Measurements from ENCODE around the gene PAK4. TPM values are rescaled to one million over a fixed set of nuclear protein-coding genes. Genes with fewer than 3 reads are reported as not detected.
"Not testable (repeated sequence)": the region's sequence is repeated elsewhere in the genome, so short reads cannot be mapped to it uniquely, and the experiment has no call there.

Gene PAK4
- total and polyA plus RNA-seq, 2 donors from 2014 or later = 52.5 to 55.6 TPM

DNA sequence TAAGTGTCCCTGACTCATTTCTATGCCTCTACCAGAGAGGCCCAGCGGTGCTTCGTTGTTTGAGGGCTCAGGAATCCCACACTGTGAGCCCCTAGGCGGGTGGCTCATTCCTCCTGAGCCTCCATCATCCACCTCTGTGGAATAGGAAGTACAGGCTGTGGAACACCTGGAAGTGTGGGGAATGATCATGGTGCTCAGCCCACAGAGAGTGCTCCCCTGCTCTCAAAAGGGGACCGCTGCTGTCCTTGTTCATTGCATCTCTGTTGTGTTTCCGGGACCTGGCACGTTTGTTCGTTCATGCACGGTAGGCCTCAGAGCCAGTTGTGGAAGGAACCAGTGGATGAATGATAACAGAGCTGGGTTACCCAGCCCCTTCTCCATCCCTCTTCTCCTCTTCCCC, 40.2 kb upstream of the PAK4 start:
- no peak for DNase-seq
- Histone ChIP-seq H3K9me3 (ENCODE audit: control insufficient read depth in 2 of 3, insufficient read depth in 1 of 3, low read length in 3 of 3) (no peaks in the 10 kb centered on the region), H3K4me1 (ENCODE audit: control insufficient read depth in 2 of 3, insufficient read depth in 2 of 3, low read depth in 1 of 3, low read length in 3 of 3) (no peaks in the 10 kb centered on the region), H3K27ac (ENCODE audit: low read depth in 2 of 2, low read length in 2 of 2) (no peak overlapping the region), H3K36me3 (ENCODE audit: control insufficient read depth in 2 of 3, insufficient read depth in 3 of 3, low read length in 3 of 3) (no peaks in the 10 kb centered on the region), H3K27me3 (ENCODE audit: control insufficient read depth, insufficient read depth, low read length) (peaks cover 8% of the 10 kb centered on the region), H3K9ac (ENCODE audit: low read length in 3 of 3) (no peak overlapping the region), H3K4me3 (ENCODE audit: low read length in 3 of 3) (no peak overlapping the region)
- intact Hi-C loops (cut with DNase I) = no loop called here
- no peak for FAIRE-seq
- no peak for TF ChIP-seq CTCF (IDR thresholded peaks at IDR 0.05; ENCODE audit: borderline replicate concordance, extremely low read depth, insufficient read depth)

- no peaks in the 10 kb centered on the region for H3K9me3 ChIP-seq (ENCODE audit: control insufficient read depth in 2 of 3, insufficient read depth in 1 of 3, low read length in 3 of 3)
- FAIRE-seq (no peak), DNase-seq (no peak)
- H3K27me3 ChIP-seq (ENCODE audit: control insufficient read depth, insufficient read depth, low read length) = peaks cover 8% of the 10 kb centered on the region
- H3K36me3 ChIP-seq (ENCODE audit: control insufficient read depth in 2 of 3, insufficient read depth in 3 of 3, low read length in 3 of 3) = no peaks in the 10 kb centered on the region
- H3K4me1 ChIP-seq (ENCODE audit: control insufficient read depth in 2 of 3, insufficient read depth in 2 of 3, low read depth in 1 of 3, low read length in 3 of 3) = no peaks in the 10 kb centered on the region
- no peak overlapping the region for H3K4me3 ChIP-seq (ENCODE audit: low read length in 3 of 3)
- H3K9ac ChIP-seq (ENCODE audit: low read length in 3 of 3) = no peak overlapping the region
- no peak overlapping the region for H3K27ac ChIP-seq (ENCODE audit: low read depth in 2 of 2, low read length in 2 of 2)
- intact Hi-C loops (cut with DNase I) = no loop called here
- no peak for TF ChIP-seq CTCF (IDR thresholded peaks at IDR 0.05; ENCODE audit: borderline replicate concordance, extremely low read depth, insufficient read depth)
Measured at GRCh38 chr19:39086386-39086785, 39.2 kb upstream of the PAK4 start.

DNA sequence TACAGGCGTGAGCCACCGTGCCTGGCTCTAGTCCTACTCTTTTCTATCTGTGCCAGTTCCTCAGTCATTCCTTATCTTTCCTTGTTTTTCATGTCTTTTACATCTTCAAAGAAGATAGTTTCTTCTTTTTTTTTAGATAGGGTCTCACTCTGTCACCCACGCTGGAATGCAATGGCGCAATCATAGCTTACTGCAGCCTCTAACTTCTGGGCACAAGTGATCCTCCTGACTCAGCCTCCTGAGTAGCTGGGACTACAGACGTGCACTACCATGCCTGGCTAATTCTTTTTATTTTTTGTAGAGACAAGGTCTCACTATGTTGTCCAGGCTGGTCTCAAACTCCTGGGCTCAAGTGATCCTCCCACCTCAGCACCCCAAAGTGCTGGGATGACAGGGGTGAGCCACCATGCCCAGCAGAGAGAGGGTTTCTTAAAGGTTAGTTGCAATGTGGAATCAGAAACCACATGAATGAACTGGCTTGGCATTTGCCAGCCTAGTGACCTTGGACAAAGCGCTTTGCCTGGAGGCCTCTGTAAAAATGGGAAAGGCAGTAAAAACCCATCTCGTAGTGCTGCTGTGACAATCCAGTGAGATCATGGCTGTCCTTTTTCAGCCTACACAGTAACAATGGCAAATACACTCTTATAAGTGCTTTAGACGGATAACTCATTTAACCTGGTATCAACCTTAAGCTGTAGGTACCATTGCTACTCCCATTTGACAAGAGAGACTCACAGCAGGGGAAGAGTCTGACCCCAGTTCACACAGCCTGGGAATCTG, 37.5 kb upstream of the PAK4 start:
- FAIRE-seq (no peak), DNase-seq (no peak)
- peaks cover 8% of the 10 kb centered on the region for H3K27me3 ChIP-seq (ENCODE audit: control insufficient read depth, insufficient read depth, low read length)
- no peaks in the 10 kb centered on the region for H3K36me3 ChIP-seq (ENCODE audit: control insufficient read depth in 2 of 3, insufficient read depth in 3 of 3, low read length in 3 of 3)
- H3K9ac ChIP-seq (ENCODE audit: low read length in 3 of 3) = no peak overlapping the region
- H3K9me3 ChIP-seq (ENCODE audit: control insufficient read depth in 2 of 3, insufficient read depth in 1 of 3, low read length in 3 of 3) = no peaks in the 10 kb centered on the region
- H3K27ac ChIP-seq (ENCODE audit: low read depth in 2 of 2, low read length in 2 of 2) = no peak overlapping the region
- intact Hi-C loops (cut with DNase I) = no loop called here
- H3K4me3 ChIP-seq (ENCODE audit: low read length in 3 of 3) = no peak overlapping the region
- H3K4me1 ChIP-seq (ENCODE audit: control insufficient read depth in 2 of 3, insufficient read depth in 2 of 3, low read depth in 1 of 3, low read length in 3 of 3) = no peaks in the 10 kb centered on the region
- no peak for TF ChIP-seq CTCF (IDR thresholded peaks at IDR 0.05; ENCODE audit: borderline replicate concordance, extremely low read depth, insufficient read depth)

- H3K4me3 ChIP-seq (ENCODE audit: low read length in 3 of 3); FAIRE-seq; H3K9me3 ChIP-seq (ENCODE audit: control insufficient read depth in 2 of 3, insufficient read depth in 1 of 3, low read length in 3 of 3); H3K27me3 ChIP-seq (ENCODE audit: control insufficient read depth, insufficient read depth, low read length); H3K36me3 ChIP-seq (ENCODE audit: control insufficient read depth in 2 of 3, insufficient read depth in 3 of 3, low read length in 3 of 3); H3K9ac ChIP-seq (ENCODE audit: low read length in 3 of 3); H3K27ac ChIP-seq (ENCODE audit: low read depth in 2 of 2, low read length in 2 of 2); DNase-seq; H3K4me1 ChIP-seq (ENCODE audit: control insufficient read depth in 2 of 3, insufficient read depth in 2 of 3, low read depth in 1 of 3, low read length in 3 of 3); intact Hi-C loops (cut with DNase I): not testable (repeated sequence)
Measured at GRCh38 chr19:39090016-39090415, 35.6 kb upstream of the PAK4 start.
